Activated CD4-positive, alpha-beta T cell treated with anti-CD3 and anti-CD28 coated beads for 24 hours (primary cell): ENCODE results near the gene SULT2B1.
A peak's percentile ranks its signal among the peaks of the same experiment; 100 is the strongest.

Source experiments
- DNase-seq, 2 donors: peaks; one replicate each; pipeline ENCODE4 v3.0.0-alpha.2; 2020; ENCODE audit warnings: low read depth in 2 of 2

Gene SULT2B1

DNA sequence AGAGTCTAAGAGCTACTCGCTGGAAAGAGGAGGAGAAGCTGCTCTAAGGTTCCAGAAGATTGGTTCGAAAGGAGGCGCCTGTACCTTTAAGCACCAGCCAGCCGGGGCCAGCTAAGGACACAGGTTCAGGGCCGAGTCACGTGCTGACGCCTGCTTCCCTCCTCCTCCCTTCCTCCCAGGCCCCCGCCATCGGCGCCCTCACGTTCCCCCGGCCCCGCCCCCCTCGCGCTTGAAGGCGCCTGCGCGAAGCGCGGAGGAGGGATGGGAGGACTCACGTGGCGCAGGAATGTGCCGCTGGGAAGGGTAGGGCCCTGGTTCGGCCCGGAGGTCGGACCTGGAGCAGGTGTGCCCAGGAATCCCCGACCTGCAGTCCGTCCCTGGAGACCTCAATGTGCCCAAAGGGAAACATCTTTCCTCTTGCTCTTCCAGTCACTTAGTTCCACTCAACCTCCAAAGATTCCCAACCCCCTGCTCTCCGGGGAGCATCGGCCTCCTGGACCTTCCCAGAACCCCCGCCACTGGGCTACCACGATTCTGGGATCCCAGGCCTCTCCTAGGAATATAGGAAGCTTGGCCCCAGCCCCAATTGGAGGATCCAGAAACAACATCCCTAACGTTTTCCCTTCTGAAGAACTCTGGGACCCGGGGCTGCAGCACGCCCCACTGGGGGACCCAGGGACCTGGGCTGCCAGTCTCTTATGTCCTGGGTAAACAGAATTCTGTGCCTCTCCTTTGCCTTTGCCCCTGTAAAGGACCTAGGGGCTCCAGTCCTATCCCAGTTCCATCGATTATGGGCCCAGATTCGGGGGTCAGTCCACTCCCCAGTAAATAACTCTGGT, 82.7 kb downstream of the SULT2B1 start:
- peak; percentile 92 to 93 for DNase-seq

GRCh38 chr19:48635263-48635965, 83.4 kb downstream of the SULT2B1 start:
- DNase-seq: peak; percentile 66

GRCh38 chr19:48635966-48636858, 84.2 kb downstream of the SULT2B1 start:
- DNase-seq: no peak

- DNase-seq: no peak
Measured at GRCh38 chr19:48636859-48637448, 85.0 kb downstream of the SULT2B1 start, which contains the start of gene DBP. TSS of gene DBP (minus strand) at chr19:48637379. CDS start at chr19:48636994, 385 bp downstream.

DNA sequence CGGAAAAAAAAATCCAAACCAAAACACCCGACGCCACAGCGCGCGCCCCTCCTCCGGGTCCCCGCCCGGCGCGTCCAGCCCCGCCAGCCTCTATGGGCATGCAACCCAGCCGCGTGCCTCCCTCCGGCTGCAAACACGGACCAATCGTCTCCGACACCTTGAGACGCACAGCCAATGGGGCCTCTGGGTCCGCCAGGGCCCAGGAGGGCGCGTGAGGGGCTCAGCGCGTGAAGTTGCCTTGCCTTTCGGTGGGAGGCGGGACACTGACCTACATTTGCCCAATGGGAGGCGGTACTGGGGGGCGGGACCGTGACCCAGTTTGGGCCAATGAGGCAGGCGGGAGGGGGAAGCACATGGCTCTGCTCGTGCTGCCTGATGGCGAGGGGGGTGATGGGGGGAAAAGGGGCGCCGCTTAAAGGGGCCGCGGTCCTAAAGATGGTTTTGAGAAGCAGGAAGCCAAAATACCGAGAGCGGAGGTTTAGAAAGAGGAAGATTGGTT, 85.5 kb downstream of the SULT2B1 start:
- DNase-seq: peak; percentile 97 to 98

GRCh38 chr19:48637948-48638830, 86.2 kb downstream of the SULT2B1 start:
- peak in 1 of 2 donors; percentile 70 for DNase-seq

DNA sequence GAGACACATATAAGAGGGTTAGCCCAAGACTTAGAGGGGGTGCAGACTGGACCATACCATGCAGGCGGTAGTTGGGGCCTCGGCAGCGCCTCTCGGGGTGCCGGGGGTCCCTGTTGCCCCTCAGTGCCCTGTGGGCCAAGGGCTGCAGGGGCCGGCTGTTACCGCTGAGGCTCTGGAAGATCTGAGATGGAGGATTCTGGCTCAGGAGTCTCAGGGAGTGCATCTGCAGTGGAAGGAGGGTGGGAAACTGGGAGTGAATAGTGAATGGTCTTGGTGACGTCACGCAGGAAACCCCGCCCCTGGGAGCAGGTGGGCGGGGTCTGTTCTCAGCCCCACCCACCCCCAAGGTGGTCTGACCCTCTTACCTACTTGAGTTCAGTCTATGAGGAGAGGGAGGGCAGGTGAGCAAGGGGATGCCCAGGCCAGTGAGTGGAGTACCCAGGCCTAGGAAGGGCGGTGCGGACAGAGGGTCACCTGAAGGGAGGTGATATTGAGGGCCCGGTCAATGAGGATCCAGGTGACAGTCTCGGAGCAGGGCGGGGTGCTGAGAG, 86.9 kb downstream of the SULT2B1 start:
- no peak for DNase-seq

- no peak for DNase-seq
Measured at GRCh38 chr19:48639483-48640375, 87.8 kb downstream of the SULT2B1 start.

- DNase-seq: no peak
Measured at GRCh38 chr19:48641850-48642249, 89.9 kb downstream of the SULT2B1 start.

DNA sequence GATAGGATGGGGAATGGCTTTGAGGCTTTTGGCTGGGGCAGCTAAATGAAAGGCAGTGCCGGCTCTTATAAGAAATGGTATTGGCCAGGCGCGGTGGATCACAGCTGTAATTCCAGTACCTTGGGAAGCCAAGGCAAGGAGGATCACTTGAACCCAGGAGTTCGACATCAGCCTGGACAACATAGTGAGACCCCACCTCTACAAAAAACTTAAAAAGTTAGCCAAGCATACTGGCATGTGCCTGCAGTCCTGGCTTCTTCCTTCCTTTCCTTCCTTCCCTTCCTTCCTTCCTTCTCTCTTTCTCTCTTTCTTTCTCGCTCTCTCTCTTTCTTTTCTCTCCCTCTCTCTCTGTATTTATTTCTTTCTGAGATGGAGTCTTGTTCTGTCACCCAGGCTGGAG, 90.9 kb downstream of the SULT2B1 start:
- no peak for DNase-seq

- DNase-seq: no peak
Measured at GRCh38 chr19:48644355-48644754, 92.4 kb downstream of the SULT2B1 start.

- peak in 1 of 2 donors; percentile 56 for DNase-seq
Measured at GRCh38 chr19:48644839-48645619, 93.1 kb downstream of the SULT2B1 start.

DNA sequence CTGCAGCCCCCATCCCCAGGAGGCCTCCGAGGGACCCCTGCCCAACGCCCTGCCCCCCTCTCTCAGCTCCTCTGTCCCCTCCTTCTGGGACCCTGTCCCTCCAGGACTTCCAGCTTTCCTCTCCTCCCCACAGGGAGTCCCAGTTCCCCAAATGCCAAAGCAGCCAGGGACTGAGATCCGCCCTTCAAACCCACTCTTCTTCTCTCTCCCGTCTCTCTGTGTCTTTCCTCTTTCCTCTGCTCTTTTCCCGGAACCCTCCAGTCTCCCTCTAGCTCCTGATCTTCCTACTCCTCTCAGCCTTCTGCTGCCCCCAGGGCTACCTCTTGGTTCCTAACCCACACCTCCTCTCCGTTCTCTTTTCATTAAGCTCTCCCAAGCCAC, 93.6 kb downstream of the SULT2B1 start:
- DNase-seq: no peak

DNA sequence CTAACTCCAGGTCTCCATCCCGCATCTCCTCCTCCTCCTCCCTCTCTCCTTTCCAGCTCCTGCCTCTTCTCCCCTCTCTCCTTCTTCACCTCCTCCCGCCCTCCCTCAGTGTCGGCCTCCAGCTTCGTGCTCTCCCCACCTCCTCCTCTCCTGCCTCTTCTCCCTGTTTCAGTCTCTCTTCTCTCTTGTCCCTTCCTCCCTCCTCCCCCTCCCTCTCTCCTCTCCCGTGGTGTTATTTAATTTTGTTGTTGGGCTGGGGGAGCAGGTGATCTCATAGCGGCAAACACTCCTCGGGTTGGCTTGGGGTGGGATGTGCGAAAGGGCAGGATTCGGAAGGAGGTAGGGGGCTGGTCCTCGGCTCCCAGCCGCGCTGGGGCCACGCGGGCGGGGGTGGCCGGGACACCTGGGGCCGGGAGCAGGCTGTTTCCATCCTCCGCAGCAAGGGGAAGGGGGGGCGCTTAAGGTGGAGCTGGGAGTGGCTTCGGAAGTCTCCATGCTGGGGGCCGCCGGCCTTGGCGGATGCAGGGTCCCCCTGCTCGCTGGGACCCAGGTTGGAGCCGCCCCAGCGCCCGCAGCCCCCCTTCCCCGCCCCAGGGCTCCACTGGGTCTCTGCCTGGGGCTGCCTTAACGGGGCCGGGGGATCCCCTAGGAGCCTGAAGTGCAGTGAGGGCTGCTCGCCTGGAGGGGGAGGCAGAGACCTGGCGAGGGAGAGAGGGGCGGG, 94.2 kb downstream of the SULT2B1 start, which contains the start of gene CA11:
CA11 (minus strand) TSS at position 187 of the 721 bp plus-strand sequence. CDS start 555 bp downstream, outside the sequence.
- peak; percentile 77 to 87 for DNase-seq

GRCh38 chr19:48646722-48647216, 94.8 kb downstream of the SULT2B1 start:
- no peak for DNase-seq

GRCh38 chr19:48648134-48648533, 96.2 kb downstream of the SULT2B1 start:
- DNase-seq: no peak
